Measurements from ENCODE around the gene ARHGAP1. TPM values are rescaled to one million over a fixed set of nuclear protein-coding genes. Genes with fewer than 3 reads are reported as not detected.
A peak's percentile ranks its signal among the peaks of the same experiment; 100 is the strongest.

The ARHGAP1 gene
- total RNA-seq, result 97.2 and 98.1 TPM in 2 replicates
- long read RNA-seq, transcript ARHGAP1-207 (4 exons, 901 nt), result major isoform, 7 of 25 reads
- long read RNA-seq, partial matches to known transcripts, result 0 of 25 reads
- long read RNA-seq, other reads (novel, unspliced or antisense), result 18 of 25 reads

- Mint-ChIP-seq H3K9me3 (ENCODE audit: unreplicated experiment) (no peaks in the 10 kb centered on the region), H3K4me1 (ENCODE audit: unreplicated experiment) (peaks cover 58% of the 10 kb centered on the region), H3K36me3 (ENCODE audit: unreplicated experiment) (peaks cover 16% of the 10 kb centered on the region), H3K27me3 (ENCODE audit: unreplicated experiment) (no peaks in the 10 kb centered on the region), H3K4me3 (ENCODE audit: unreplicated experiment) (peak within 1 kb of the TSS; percentile 94), H3K27ac (ENCODE audit: unreplicated experiment) (peak within 1 kb of the TSS; percentile 99)
- DNase-seq (ENCODE audit: extremely low spot score, unreplicated experiment), result peak; percentile 98
- TF ChIP-seq CTCF (IDR thresholded peaks at IDR 0.05), result no peak
Measured at GRCh38 chr11:46700241-46701077, at the start of gene ARHGAP1, which contains the start of gene ZNF408. ARHGAP1 (minus strand) TSS chr11:46700619; CDS start chr11:46696107, 4,512 bp downstream. ZNF408 (plus strand) TSS chr11:46701031; CDS start chr11:46701048, 17 bp downstream.

GRCh38 chr11:46747150-46747549 lies 46.7 kb upstream of the ARHGAP1 start:
- peaks cover 53% of the 10 kb centered on the region for H3K36me3 Mint-ChIP-seq (ENCODE audit: unreplicated experiment)

GRCh38 chr11:46745995-46746394 lies 45.6 kb upstream of the ARHGAP1 start:
- Mint-ChIP-seq H3K9me3 (ENCODE audit: unreplicated experiment) (no peaks in the 10 kb centered on the region), H3K4me3 (ENCODE audit: unreplicated experiment) (no peak overlapping the region), H3K27me3 (ENCODE audit: unreplicated experiment) (no peaks in the 10 kb centered on the region), H3K27ac (ENCODE audit: unreplicated experiment) (no peak overlapping the region), H3K4me1 (ENCODE audit: unreplicated experiment) (peaks cover 4% of the 10 kb centered on the region), H3K36me3 (ENCODE audit: unreplicated experiment) (peaks cover 54% of the 10 kb centered on the region)
- no peak for DNase-seq (ENCODE audit: extremely low spot score, unreplicated experiment)
- no peak for TF ChIP-seq CTCF (IDR thresholded peaks at IDR 0.05)

More at GRCh38 chr11:46747150-46747549, 46.7 kb upstream of the ARHGAP1 start:
- no peaks in the 10 kb centered on the region for H3K9me3 Mint-ChIP-seq (ENCODE audit: unreplicated experiment)
- no peaks in the 10 kb centered on the region for H3K27me3 Mint-ChIP-seq (ENCODE audit: unreplicated experiment)
- H3K4me1 Mint-ChIP-seq (ENCODE audit: unreplicated experiment), result peaks cover 1% of the 10 kb centered on the region
- no peak overlapping the region for H3K4me3 Mint-ChIP-seq (ENCODE audit: unreplicated experiment)
- TF ChIP-seq CTCF (IDR thresholded peaks at IDR 0.05), result no peak
- no peak for DNase-seq (ENCODE audit: extremely low spot score, unreplicated experiment)
- H3K27ac Mint-ChIP-seq (ENCODE audit: unreplicated experiment), result no peak overlapping the region

GRCh38 chr11:46745328-46745727 lies 44.9 kb upstream of the ARHGAP1 start:
- Mint-ChIP-seq H3K4me3 (ENCODE audit: unreplicated experiment) (no peak overlapping the region), H3K4me1 (ENCODE audit: unreplicated experiment) (peaks cover 4% of the 10 kb centered on the region), H3K27ac (ENCODE audit: unreplicated experiment) (no peak overlapping the region), H3K36me3 (ENCODE audit: unreplicated experiment) (peaks cover 49% of the 10 kb centered on the region), H3K9me3 (ENCODE audit: unreplicated experiment) (no peaks in the 10 kb centered on the region), H3K27me3 (ENCODE audit: unreplicated experiment) (no peaks in the 10 kb centered on the region)
- TF ChIP-seq CTCF (IDR thresholded peaks at IDR 0.05), result no peak
- no peak for DNase-seq (ENCODE audit: extremely low spot score, unreplicated experiment)

- H3K9me3 Mint-ChIP-seq (ENCODE audit: unreplicated experiment), result no peaks in the 10 kb centered on the region
- no peak for TF ChIP-seq CTCF (IDR thresholded peaks at IDR 0.05)
- H3K4me1 Mint-ChIP-seq (ENCODE audit: unreplicated experiment), result peaks cover 4% of the 10 kb centered on the region
- H3K36me3 Mint-ChIP-seq (ENCODE audit: unreplicated experiment), result peaks cover 47% of the 10 kb centered on the region
- H3K27me3 Mint-ChIP-seq (ENCODE audit: unreplicated experiment), result no peaks in the 10 kb centered on the region
- no peak overlapping the region for H3K4me3 Mint-ChIP-seq (ENCODE audit: unreplicated experiment)
- peak overlapping the region; percentile 13 for H3K27ac Mint-ChIP-seq (ENCODE audit: unreplicated experiment)
- no peak for DNase-seq (ENCODE audit: extremely low spot score, unreplicated experiment)
Measured at GRCh38 chr11:46743693-46744339, 43.4 kb upstream of the ARHGAP1 start.

All from osteocyte (in vitro differentiated cells).